Skin epidermis (tissue), 12 donors: ENCODE measurements around the gene CCDC8.
A peak's percentile ranks its signal among the peaks of the same experiment; 100 is the strongest.
"Not testable (repeated sequence)": the region's sequence is repeated elsewhere in the genome, so short reads cannot be mapped to it uniquely, and the experiment has no call there.

Experiments used
- H3K27ac ChIP-seq, 21 experiments: fragments of 200-600 bp; sonication (generic) in 11 of 21; one replicate each; pipeline ENCODE4 v1.5.0; 2020; ENCODE audit warnings: mild to moderate bottlenecking in 3 of 21, inconsistent platforms in 2 of 21, moderate library complexity in 2 of 21
- H3K4me3 ChIP-seq, 7 experiments: fragments of 200-600 bp; sonication (generic) in 2 of 7; one replicate each; pipeline ENCODE4 v1.5.0; 2020; ENCODE audit warnings: inconsistent platforms in 2 of 7, mild to moderate bottlenecking in 2 of 7, moderate library complexity in 1 of 7

The CCDC8 gene

DNA sequence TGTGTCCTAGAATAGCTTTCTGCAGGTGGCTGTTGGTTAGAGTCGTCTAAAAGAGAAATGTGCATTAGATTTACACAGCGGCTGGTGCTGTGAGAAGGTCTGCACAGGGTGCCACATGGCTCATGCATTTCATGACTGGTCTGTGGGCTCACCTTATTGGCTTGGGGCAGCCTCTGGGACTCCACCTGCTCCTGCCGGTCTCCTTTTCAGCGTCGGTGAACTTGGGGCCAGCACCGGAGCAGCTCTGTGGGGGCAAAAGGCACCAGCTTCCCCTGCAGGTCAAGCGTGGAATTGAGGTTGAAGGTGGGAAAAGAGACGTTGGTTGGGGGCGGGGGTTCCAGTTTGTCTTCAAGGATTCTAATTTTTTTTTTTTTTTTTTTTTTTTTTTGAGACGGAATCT, 18.5 kb upstream of the CCDC8 start:
- Histone ChIP-seq H3K27ac (no peak overlapping the region), H3K4me3 (no peak overlapping the region)

GRCh38 chr19:46429999-46430398, 16.6 kb upstream of the CCDC8 start:
- Histone ChIP-seq H3K27ac (no peak overlapping the region), H3K4me3 (no peak overlapping the region)

DNA sequence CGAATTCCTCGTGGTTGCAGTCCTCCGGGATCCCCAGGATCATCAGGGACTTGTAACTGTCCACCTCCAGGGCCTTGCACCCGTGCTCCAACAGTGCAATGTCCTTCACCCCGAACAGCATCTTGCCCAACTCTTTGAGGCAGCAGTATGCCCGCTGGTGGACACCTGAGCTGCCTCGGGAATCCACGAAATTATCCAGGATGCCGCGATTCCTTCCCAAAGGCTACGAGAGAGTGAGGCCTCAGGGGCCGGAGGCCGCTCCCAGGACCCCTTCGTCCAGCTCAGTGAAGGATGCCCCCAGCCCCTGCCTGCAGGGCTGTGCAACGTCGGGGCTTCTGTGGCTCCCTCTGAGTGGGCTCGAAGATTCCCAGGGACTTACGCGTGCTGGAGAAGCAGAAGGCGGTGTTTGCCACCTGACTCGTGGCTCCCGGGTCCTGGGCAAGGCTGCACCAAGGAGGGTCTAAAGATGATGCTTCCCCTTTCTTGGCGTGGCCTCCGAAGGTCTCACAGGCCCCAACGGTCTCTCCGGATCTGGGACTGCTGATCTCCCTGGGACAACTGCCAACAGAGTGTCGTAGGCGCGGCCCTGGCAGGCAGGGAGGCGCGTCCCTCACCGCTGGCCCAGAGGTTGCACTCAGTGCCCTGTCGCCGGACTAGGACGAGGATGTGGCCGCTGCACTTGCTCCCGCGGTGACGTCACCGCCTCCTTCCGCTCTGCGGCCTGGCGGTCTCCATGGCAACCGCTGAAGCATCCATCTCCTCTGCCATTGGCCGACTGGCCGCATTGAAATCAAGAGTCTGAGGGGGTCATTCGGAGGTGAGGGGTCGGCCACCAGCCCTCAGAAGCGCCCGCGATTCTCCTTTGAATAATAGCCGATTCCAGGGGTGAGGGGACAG, 15.1 kb upstream of the CCDC8 start, which contains the start of gene PNMA8C:
Gene PNMA8C (minus strand): TSS at position 698 of the 897 bp plus-strand sequence. CDS start 577 bp downstream, at position 121.
- H3K4me3 ChIP-seq: no peak within 1 kb of the TSS
- no peak within 1 kb of the TSS for H3K27ac ChIP-seq

DNA sequence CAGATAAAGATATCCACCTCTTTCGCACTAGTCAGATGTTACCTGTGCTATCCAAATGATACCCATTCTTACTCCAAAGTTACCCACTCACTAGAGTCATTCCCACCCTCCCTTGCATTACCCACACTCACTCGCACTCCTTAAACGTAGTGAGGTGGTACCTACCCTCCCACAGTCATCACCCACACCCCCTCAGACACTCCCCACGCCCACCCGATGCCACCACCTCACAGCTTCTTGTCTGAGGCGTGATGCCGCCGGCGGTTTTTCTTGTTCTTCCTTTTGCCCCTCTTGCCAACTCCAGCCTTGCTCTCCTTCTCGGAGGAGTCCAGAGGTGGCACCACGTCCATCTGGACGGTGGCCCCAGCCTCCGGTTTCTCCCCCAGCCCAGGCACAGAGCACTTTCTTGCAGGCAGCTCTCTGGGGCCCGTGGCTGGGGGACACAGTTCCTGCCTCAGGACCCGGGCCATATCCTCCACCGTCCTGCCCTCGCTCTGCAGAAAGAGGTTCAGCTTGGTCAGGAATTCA, 14.2 kb upstream of the CCDC8 start:
- H3K27ac ChIP-seq: no peak overlapping the region
- H3K4me3 ChIP-seq: no peak overlapping the region

DNA sequence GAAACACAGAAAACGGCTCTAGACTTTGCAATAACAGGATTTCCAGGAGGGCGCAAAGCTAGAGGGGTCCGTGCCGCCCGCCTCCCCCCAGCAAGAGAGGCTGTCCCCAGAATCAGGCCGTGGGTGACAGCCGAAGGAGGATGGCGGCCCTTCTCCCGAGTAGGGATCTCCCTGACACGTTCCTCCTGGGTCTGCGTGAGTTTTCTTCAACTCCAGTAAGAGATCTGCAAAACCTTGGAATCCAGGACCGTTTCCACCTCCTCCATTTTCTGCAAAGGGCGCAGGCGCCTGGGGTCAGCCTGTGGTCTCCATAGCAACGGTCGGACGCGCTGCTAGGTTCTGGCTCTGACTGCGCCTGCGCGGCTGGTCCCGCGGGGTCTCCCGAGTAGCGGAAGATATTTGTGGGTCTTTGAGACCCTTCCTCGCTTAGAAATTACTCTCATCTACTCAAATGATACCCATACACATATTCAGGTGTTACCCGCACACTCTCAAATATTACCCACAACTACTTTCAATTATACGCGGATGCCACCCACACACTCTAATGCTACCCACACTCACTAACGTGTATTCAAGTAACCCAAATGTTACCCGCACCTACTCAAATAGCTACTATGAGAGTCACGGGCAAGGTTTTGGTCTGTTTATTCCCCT, 13.3 kb upstream of the CCDC8 start:
- no peak overlapping the region for H3K27ac ChIP-seq
- peak overlapping the region in 4 of 7 experiments; percentile 12 to 22 (median 14) for H3K4me3 ChIP-seq

DNA sequence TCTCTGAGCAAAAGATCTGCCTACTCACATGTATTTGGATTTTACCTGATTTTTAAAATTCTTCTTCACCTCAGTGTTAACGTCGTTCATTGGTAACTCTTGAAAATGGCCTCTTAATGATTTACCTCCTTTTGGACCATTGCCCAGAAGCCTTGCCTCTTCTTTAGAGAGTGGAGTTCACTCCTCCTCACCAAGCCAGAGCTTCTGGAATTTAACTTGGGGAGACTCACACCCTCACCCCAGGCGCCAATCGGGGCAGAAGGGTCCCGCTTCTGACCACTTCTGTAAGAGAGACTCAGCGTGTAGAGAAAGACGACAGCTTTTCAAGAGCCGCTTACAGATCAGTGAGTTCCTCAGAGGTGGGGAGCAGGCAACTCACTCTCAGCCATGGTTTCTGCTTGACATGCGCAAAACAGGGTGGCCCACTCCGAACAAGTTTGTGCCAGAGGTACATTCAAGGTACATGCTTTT, 12.7 kb upstream of the CCDC8 start:
- Histone ChIP-seq H3K27ac (no peak overlapping the region), H3K4me3 (peak overlapping the region in 4 of 7 experiments; percentile 12 to 22 (median 14))

DNA sequence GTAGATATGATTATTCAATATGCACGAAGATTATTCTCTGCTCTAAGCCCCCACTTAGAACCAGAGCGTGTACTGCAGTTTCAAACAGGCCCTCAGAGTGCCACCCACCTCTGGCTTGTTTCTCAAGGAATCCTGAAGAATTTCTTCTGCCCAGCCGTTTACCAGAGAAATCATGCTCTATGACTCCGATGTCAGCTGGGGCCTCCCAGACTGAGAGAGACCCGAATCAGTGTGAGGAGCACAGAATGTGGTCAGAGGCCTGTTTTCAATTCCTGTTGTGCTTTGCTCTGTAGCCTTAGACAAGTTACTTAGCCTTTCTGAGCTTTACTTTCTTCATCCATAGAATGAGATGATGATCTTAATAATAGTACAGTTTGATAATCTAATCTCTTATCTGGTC, 9.8 kb upstream of the CCDC8 start:
- Histone ChIP-seq H3K27ac (no peak overlapping the region), H3K4me3 (no peak overlapping the region)

DNA sequence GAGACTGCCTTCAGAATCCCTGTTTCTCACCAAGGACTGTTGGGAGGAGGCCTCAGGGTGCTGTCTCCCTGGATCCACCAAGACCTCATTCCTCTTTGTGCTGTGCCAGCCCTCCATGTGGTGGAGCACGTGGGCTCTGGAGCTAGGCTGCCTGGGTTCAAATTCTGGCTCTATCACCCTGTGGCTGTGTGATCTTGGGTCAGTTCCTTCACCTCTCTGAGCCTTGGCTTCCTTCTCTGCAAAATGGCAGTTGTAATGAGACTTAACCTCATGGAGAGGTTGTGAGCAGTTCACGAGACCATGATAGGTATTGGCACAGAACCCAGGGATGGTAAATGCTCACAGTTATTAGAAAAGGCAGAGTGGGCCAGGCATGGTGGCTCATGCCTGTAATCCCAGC, 9.0 kb upstream of the CCDC8 start:
- Histone ChIP-seq H3K4me3 (no peak overlapping the region), H3K27ac (no peak overlapping the region)

GRCh38 chr19:46420056-46420455, 6.7 kb upstream of the CCDC8 start:
- Histone ChIP-seq H3K4me3 (no peak overlapping the region), H3K27ac (no peak overlapping the region)

DNA sequence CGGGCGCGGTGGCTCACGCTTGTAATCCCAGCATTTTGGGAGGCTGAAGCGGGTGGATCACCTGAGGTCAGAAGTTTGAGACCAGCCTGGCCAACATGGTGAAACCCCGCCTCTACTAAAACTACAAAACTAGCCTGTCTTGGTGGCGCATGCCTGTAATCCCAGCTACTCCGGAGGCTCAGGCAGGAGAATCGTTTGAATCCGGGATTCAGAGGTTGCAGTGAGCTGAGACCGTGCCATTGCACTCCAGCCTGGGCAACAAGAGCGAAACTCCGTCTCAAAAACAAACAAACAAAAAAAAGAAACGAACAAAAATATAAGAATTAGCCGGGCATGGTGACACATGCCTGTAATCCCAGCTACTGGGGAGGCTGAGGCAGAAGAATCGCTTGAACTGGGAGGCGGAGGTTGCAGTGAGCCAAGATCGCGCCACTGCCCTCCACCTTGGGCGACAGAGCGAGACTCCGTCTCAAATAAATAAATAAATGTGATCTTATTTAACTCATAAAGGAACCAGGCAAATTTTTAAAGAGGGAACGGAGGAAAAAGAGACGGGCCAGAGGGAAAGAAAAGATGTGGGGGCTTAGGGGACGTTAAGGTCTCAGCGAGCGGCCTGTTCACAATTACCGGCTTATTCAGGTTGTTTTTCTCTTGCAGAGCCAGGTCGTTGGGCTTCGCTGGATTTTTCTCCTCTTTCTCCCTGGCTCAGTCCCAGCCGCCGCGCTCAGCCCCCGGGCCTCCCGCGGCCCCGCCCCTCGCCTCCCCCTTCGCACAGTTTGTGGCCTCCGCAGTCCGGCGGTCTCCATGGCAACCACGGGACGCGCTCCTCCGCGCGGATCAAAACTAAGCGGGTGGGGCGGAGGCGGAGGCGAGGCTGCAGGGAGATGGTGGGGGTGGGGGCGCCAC, 2.7 kb upstream of the CCDC8 start:
- Histone ChIP-seq H3K4me3 (peak overlapping the region; percentile 2 to 30 (median 17)), H3K27ac (peak overlapping the region in 3 of 21 experiments; percentile 2 to 16 (median 13))

- not testable (repeated sequence) for H3K27ac ChIP-seq, H3K4me3 ChIP-seq
Measured at GRCh38 chr19:46414899-46415298, 1.5 kb upstream of the CCDC8 start.

- Histone ChIP-seq H3K27ac (peak overlapping the region in 16 of 21 experiments; percentile 10 to 76 (median 37)), H3K4me3 (peak overlapping the region; percentile 17 to 43 (median 30))
Measured at GRCh38 chr19:46412650-46413261, 608 bp downstream of the CCDC8 start.

GRCh38 chr19:46411925-46412649, 1.3 kb downstream of the CCDC8 start:
- Histone ChIP-seq H3K4me3 (peak overlapping the region; percentile 17 to 43 (median 30)), H3K27ac (peak overlapping the region in 9 of 21 experiments; percentile 5 to 67 (median 19))

DNA sequence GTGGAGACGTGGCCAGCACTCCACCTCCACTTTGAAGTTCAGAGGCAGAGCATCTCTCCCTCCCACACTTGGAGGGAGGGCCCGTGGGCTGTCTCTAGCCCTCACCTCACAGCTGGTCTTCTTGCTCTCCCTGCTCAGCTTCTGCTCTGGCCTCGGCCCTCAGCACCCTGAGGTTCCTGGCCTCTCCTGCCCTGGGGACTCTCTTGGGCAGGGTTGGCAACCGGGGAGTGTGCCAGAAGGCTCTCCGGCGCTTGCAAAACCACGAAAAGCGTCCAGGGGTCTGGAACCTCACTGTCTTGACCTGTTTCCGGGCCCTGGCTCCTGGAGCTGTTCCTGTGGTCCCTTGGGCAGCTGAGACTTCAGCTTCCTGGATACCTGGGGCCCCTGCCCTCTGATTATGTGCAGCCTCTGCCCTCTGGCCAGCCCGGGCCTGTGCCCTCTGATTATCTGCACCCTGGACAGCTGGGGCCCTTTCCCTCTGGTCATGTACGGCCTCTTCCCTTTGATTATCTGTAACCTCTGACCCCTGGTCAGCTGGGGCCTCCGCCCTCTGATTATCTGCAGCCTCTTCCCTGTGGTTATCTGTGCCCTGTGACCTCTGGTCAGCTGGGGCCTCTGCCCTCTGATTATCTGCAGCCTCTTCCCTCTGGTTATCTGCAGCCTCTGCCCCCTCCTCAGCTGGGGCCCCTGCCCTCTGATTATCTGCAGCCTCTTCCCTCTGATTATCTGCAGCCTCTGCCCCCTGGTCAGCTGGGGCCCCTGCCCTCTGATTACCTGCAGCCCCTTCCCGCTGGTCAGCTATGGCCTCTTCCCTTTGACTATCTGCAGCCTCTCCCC, 2.1 kb downstream of the CCDC8 start:
- Histone ChIP-seq H3K4me3 (peak overlapping the region; percentile 17 to 43 (median 30)), H3K27ac (peak overlapping the region in 4 of 21 experiments; percentile 19 to 67 (median 32))

- no peak overlapping the region for H3K27ac ChIP-seq
- no peak overlapping the region for H3K4me3 ChIP-seq
Measured at GRCh38 chr19:46410205-46411087, 2.9 kb downstream of the CCDC8 start.

DNA sequence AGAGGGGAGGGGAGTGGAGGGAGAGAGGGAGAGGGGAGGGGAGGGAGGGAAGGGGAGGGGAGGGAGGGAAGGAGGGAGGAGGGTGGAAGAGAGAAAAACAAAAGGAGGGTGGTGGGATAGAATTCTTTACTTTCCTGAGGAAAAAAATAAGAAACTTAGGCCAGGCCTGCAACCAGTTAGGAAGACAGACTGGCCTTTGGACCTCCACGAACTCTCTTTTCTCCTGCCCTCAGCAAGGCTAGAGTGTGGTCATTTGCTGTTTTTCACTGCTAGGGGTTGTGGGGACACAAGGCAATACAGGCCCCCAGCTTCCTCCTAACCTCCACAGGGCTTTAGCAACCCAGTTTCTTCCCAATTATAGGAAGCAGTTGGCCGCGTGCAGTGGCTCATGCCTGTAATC, 4.2 kb downstream of the CCDC8 start:
- Histone ChIP-seq H3K27ac (no peak overlapping the region), H3K4me3 (no peak overlapping the region)
